IMR-90 (cell line): Measurements from ENCODE around the gene ZP3. TPM values are rescaled to one million over a fixed set of nuclear protein-coding genes. Genes with fewer than 3 reads are reported as not detected.

ENCODE experiments used
- ATAC-seq: fragments of 200-7000 bp; cut with Tn5 transposase; 2 replicates; pipeline ENCODE4 v1.9.1; 2020; ENCODE audit warnings: low read depth, mild to moderate bottlenecking, moderate library complexity
- BruUV-seq: library from RNA; stranded (reverse); fragments of 400-500 nt; replicated peaks from 2 replicates; lab custom pipeline; 2021; lab: Mats Ljungman, UMichigan
- CTCF ChIA-PET: fragments of 300-600 bp; formaldehyde crosslinking; extraction: SDS; loops from one replicate; lab custom pipeline; 2021; ENCODE audit warnings: antibody characterized with exemption; lab: Yijun Ruan, JAX
- POLR2A ChIA-PET: fragments of 300-600 bp; sonication (Branson Sonifier 250); formaldehyde crosslinking; loops from one replicate; lab custom pipeline; 2022; ENCODE audit warnings: antibody characterized with exemption; ENCODE audit not compliant: unreplicated experiment; lab: Charles Lee
- DNase-seq: peaks from one replicate; pipeline ENCODE4 v3.0.0; 2013
- H2AFZ ChIP-seq: replicated peaks from 2 replicates; pipeline ENCODE3; 2013; ENCODE audit warnings: low read length, mild to moderate bottlenecking; ENCODE audit not compliant: poor library complexity
- H2AK5ac ChIP-seq: 2 replicates; pipeline ENCODE4 v1.6.1; 2013; ENCODE audit warnings: low read depth, low read length, inconsistent platforms
- H2AK9ac ChIP-seq: replicated peaks from 2 replicates; pipeline ENCODE3; 2013; ENCODE audit warnings: mild to moderate bottlenecking, low read depth, low read length, moderate library complexity; ENCODE audit not compliant: poor library complexity
- H2BK120ac ChIP-seq: 2 replicates; pipeline ENCODE4 v1.6.1; 2013; ENCODE audit warnings: low read depth, low read length, inconsistent platforms
- H2BK15ac ChIP-seq: 3 replicates; pipeline ENCODE4 v1.6.1; 2013; ENCODE audit warnings: low read depth, low read length, inconsistent platforms
- H2BK20ac ChIP-seq: 2 replicates; pipeline ENCODE4 v1.6.1; 2013; ENCODE audit warnings: low read depth, mild to moderate bottlenecking, inconsistent platforms, low read length, moderate library complexity
- H2BK5ac ChIP-seq: 2 replicates; pipeline ENCODE4 v1.6.1; 2013; ENCODE audit warnings: mild to moderate bottlenecking, low read depth, low read length, inconsistent platforms; ENCODE audit not compliant: poor library complexity, severe bottlenecking
- H3K14ac ChIP-seq: replicated peaks from 2 replicates; pipeline ENCODE4 v1.6.1; 2013; ENCODE audit warnings: low read depth, low read length, inconsistent platforms
- H3K18ac ChIP-seq: 2 replicates; pipeline ENCODE4 v1.6.1; 2013; ENCODE audit warnings: low read depth, low read length, control low read depth
- H3K23ac ChIP-seq: 2 replicates; pipeline ENCODE4 v1.6.1; 2013; ENCODE audit warnings: low read depth, low read length, inconsistent platforms
- H3K27ac ChIP-seq: 2 replicates; pipeline ENCODE4 v1.5.1; 2013; ENCODE audit warnings: mild to moderate bottlenecking, control low read depth, low read length; ENCODE audit not compliant: insufficient read depth
- H3K27me3 ChIP-seq: 2 replicates; pipeline ENCODE4 v1.6.1; 2013; ENCODE audit warnings: low read length; ENCODE audit not compliant: control insufficient read depth, insufficient read depth
- H3K36me3 ChIP-seq: 2 replicates; pipeline ENCODE4 v1.6.1; 2013; ENCODE audit warnings: low read length, mixed read lengths; ENCODE audit not compliant: control insufficient read depth, insufficient read depth
- H3K4ac ChIP-seq: 2 replicates; pipeline ENCODE4 v1.6.1; 2013; ENCODE audit warnings: low read depth, low read length, inconsistent platforms
- H3K4me1 ChIP-seq: 2 replicates; pipeline ENCODE4 v1.6.1; 2013; ENCODE audit warnings: low read length, mixed read lengths; ENCODE audit not compliant: control insufficient read depth, insufficient read depth
- H3K4me2 ChIP-seq: 2 replicates; pipeline ENCODE4 v1.6.1; 2013; ENCODE audit warnings: low read depth, mild to moderate bottlenecking, control low read depth, low read length, moderate library complexity
- H3K4me3 ChIP-seq: 2 replicates; pipeline ENCODE4 v1.5.1; 2013; ENCODE audit warnings: low read depth, mild to moderate bottlenecking, control low read depth, low read length, moderate library complexity; ENCODE audit not compliant: insufficient read depth
- H3K56ac ChIP-seq: 2 replicates; pipeline ENCODE4 v1.6.1; 2013; ENCODE audit warnings: low read length, inconsistent platforms; ENCODE audit not compliant: insufficient read depth; ENCODE audit errors: extremely low read depth
- H3K79me1 ChIP-seq, 2 experiments: 2 replicates each; pipeline ENCODE4 v1.6.1; 2013; ENCODE audit warnings: low read length in 2 of 2, inconsistent platforms in 1 of 2, low read depth in 1 of 2
- H3K9ac ChIP-seq: 2 replicates; pipeline ENCODE4 v1.6.1; 2013; ENCODE audit warnings: low read depth, low read length, control low read depth
- H3K9me1 ChIP-seq: 2 replicates; pipeline ENCODE4 v1.6.1; 2013; ENCODE audit warnings: low read length, inconsistent platforms; ENCODE audit not compliant: insufficient read depth
- H3K9me3 ChIP-seq: 2 replicates; pipeline ENCODE4 v1.6.1; 2013; ENCODE audit warnings: low read length; ENCODE audit not compliant: control insufficient read depth, insufficient read depth
- H4K20me1 ChIP-seq: 2 replicates; pipeline ENCODE4 v1.6.1; 2013; ENCODE audit warnings: low read length, inconsistent platforms; ENCODE audit not compliant: insufficient read depth
- H4K5ac ChIP-seq: 2 replicates; pipeline ENCODE4 v1.6.1; 2013; ENCODE audit warnings: mild to moderate bottlenecking, low read depth, low read length, control low read depth
- H4K8ac ChIP-seq, 2 experiments: 2 replicates each; pipeline ENCODE4 v1.6.1; 2013; ENCODE audit warnings: low read depth in 2 of 2, low read length in 2 of 2, control low read depth in 1 of 2, inconsistent platforms in 1 of 2
- H4K91ac ChIP-seq: 2 replicates; pipeline ENCODE4 v1.6.1; 2013; ENCODE audit warnings: low read depth, low read length, inconsistent platforms; ENCODE audit not compliant: insufficient read depth
- BHLHE40 ChIP-seq: fragments of 150-350 bp; IDR thresholded peaks from 2 replicates; pipeline ENCODE4 v1.6.1; 2016; ENCODE audit warnings: mild to moderate bottlenecking, low read depth, low read length
- CEBPB ChIP-seq: IDR thresholded peaks from 2 replicates; pipeline ENCODE4 v1.6.1; 2012; ENCODE audit warnings: low read depth, low read length, improper control_type of control experiment
- CHD1 ChIP-seq: IDR thresholded peaks from 2 replicates; pipeline ENCODE4 v1.6.1; 2012; ENCODE audit warnings: low read depth, low read length, improper control_type of control experiment
- CTCF ChIP-seq: conservative IDR thresholded peaks from 2 replicates; pipeline ENCODE4 v1.5.1; 2012; ENCODE audit warnings: mild to moderate bottlenecking, low read depth, low read length, improper control_type of control experiment
- FOS ChIP-seq: fragments of 150-350 bp; IDR thresholded peaks from 2 replicates; pipeline ENCODE4 v1.6.1; 2016; ENCODE audit warnings: low read depth, low read length
- MAFK ChIP-seq: IDR thresholded peaks from 2 replicates; pipeline ENCODE4 v1.6.1; 2012; ENCODE audit warnings: low read depth, low read length, improper control_type of control experiment
- MAZ ChIP-seq: IDR thresholded peaks from 2 replicates; pipeline ENCODE4 v1.6.1; 2012; ENCODE audit warnings: low read depth, mild to moderate bottlenecking, low read length, improper control_type of control experiment, moderate library complexity, borderline replicate concordance
- MXI1 ChIP-seq: IDR thresholded peaks from 2 replicates; pipeline ENCODE4 v1.6.1; 2012; ENCODE audit warnings: low read depth, mild to moderate bottlenecking, low read length, moderate library complexity, borderline replicate concordance
- NFE2L2 ChIP-seq: fragments of 150-350 bp; IDR thresholded peaks from 2 replicates; pipeline ENCODE4 v1.6.1; 2016; ENCODE audit warnings: low read depth, mild to moderate bottlenecking, low read length
- POLR2A ChIP-seq: IDR thresholded peaks from 2 replicates; pipeline ENCODE4 v1.6.1; 2012; ENCODE audit warnings: mild to moderate bottlenecking, low read depth, low read length
- RAD21 ChIP-seq: IDR thresholded peaks from 2 replicates; pipeline ENCODE4 v1.6.1; 2012; ENCODE audit warnings: low read length, improper control_type of control experiment
- RCOR1 ChIP-seq: IDR thresholded peaks from 2 replicates; pipeline ENCODE4 v1.6.1; 2012; ENCODE audit warnings: mild to moderate bottlenecking, low read length, improper control_type of control experiment; ENCODE audit not compliant: insufficient replicate concordance
- RFX5 ChIP-seq: IDR thresholded peaks from 2 replicates; pipeline ENCODE4 v1.8.0; 2012; ENCODE audit warnings: low read depth, mild to moderate bottlenecking, low read length, moderate library complexity
- SMC3 ChIP-seq: fragments of 150-350 bp; IDR thresholded peaks from 2 replicates; pipeline ENCODE4 v1.6.1; 2016; ENCODE audit warnings: low read depth, mild to moderate bottlenecking, antibody characterized with exemption, low read length, moderate library complexity
- WGBS, 2 experiments: methylation state at CpG; one replicate each; pipeline versions ENCODE4 v1.1.5 to v1.1.7; 2013; ENCODE audit warnings: missing lambda C conversion rate in 2 of 2; ENCODE audit not compliant: insufficient read length in 1 of 2; ENCODE audit errors: extremely low coverage in 2 of 2; 5-methylcytosine and 5-hydroxymethylcytosine counted together
- dilution Hi-C: fragments of 300-500 bp; cut with HindIII; formaldehyde crosslinking; loops from one replicate; pipeline ENCODE4 v1.14.3; 2018; ENCODE audit warnings: low sequenced_read_pairs; ENCODE audit not compliant: unreplicated experiment
- in situ Hi-C: fragments of 300-500 bp; cut with MboI; formaldehyde crosslinking; loops from 3 replicates; pipeline ENCODE4 v1.14.3; 2019; ENCODE audit warnings: low sequenced_read_pairs, inconsistent platforms, mixed read lengths
- intact Hi-C: fragments of 100-400 bp; cut with micrococcal nuclease; formaldehyde crosslinking; loops from 2 replicates; pipeline ENCODE4 v1.10.0; 2022
- polyA plus RNA-seq, 3 experiments: library from polyadenylated mRNA; depleted of rRNA; stranded (reverse); fragments of >200 nt; gene quantifications; 2 replicates each; pipeline ENCODE4 v1.2.3, GENCODE V29; 2012; ENCODE audit warnings: low replicate concordance in 1 of 3
- total RNA-seq: library from RNA; depleted of rRNA; stranded (reverse); fragments of >200 nt; gene quantifications from 2 replicates; pipeline ENCODE4 v1.2.3, GENCODE V29; 2012

The ZP3 gene
- total and polyA plus RNA-seq, 2 of the 4 experiments (the other 2 are of a cell fraction): 0.54 to 0.67 TPM

- TF ChIP-seq MXI1: no peak
- TF ChIP-seq CHD1: no peak
These were observed 4.4 kb downstream of the ZP3 start (continued) for GRCh38 chr7:76428868-76429805.

GRCh38 chr7:76430211-76430610 lies 5.5 kb downstream of the ZP3 start:
- H3K4ac ChIP-seq: no peak overlapping the region
- H2BK120ac ChIP-seq: no peak overlapping the region
- in situ Hi-C loops: loop anchor here (5.0 kb wide), 1 partner anchor 77 kb away; no protein-coding TSS in a partner anchor
- H4K5ac ChIP-seq: no peak overlapping the region
- no TSS peak for BruUV-seq
- H4K91ac ChIP-seq: no peak overlapping the region
- H3K9me3 ChIP-seq: no peaks in the 10 kb centered on the region
- ChIA-PET POLR2A (no interaction called here), CTCF (no interaction called here)
- no peak overlapping the region for H2AK5ac ChIP-seq
- no peak overlapping the region for H3K4me3 ChIP-seq
- H3K4me2 ChIP-seq: no peak overlapping the region
- H3K9me1 ChIP-seq: no peaks in the 10 kb centered on the region
- no peaks in the 10 kb centered on the region for H3K79me1 ChIP-seq
- no peak overlapping the region for H3K23ac ChIP-seq
- H4K8ac ChIP-seq: no peak overlapping the region
- no peak overlapping the region for H2AFZ ChIP-seq
- 78% methylated on average over 3 of the region's 9 CpGs; no CpG with 5 or more reads in 1 of the 2 experiments for WGBS, 2 experiments
- dilution Hi-C loops: no loop called here
- H3K18ac ChIP-seq: no peak overlapping the region
- intact Hi-C loops: no loop called here
- H3K56ac ChIP-seq: no peak overlapping the region
- H3K14ac ChIP-seq: no peak overlapping the region
- no peak overlapping the region for H2BK20ac ChIP-seq
- no peak overlapping the region for H3K27ac ChIP-seq
- H2BK15ac ChIP-seq: no peak overlapping the region
- no peak overlapping the region for H2BK5ac ChIP-seq
- no peak overlapping the region for H2AK9ac ChIP-seq
- no peak for ATAC-seq
- no peak overlapping the region for H3K9ac ChIP-seq
- 0 out of 2 replicates have a peak, but pooled peaks cover 1% of the 10 kb centered on the region for H3K27me3 ChIP-seq
- H3K4me1 ChIP-seq: no peaks in the 10 kb centered on the region
- H4K20me1 ChIP-seq: no peaks in the 10 kb centered on the region
- DNase-seq: no peak
- no peaks in the 10 kb centered on the region for H3K36me3 ChIP-seq
- TF ChIP-seq SMC3 (no peak), MAZ (no peak), NFE2L2 (no peak), CHD1 (no peak), CTCF (no peak), FOS (no peak), CEBPB (no peak), RFX5 (no peak), MAFK (no peak), RAD21 (no peak), POLR2A (no peak), RCOR1 (no peak), BHLHE40 (no peak), MXI1 (no peak)
